Activated B cell treated with CpG ODN at 0.5 μM for 24 hours (primary cell): ENCODE data around the gene AMN. TPM values are rescaled to one million over a fixed set of nuclear protein-coding genes. Genes with fewer than 3 reads are reported as not detected.

Source experiments
- ATAC-seq: fragments of 200-7000 bp; cut with Tn5 transposase; one replicate; pipeline ENCODE4 v1.10.0; 2021; ENCODE audit warnings: low read depth, mild to moderate bottlenecking, moderate library complexity
- CTCF ChIA-PET: fragments of 350-600 bp; sonication (Branson Sonifier 250); formaldehyde crosslinking; loops from one replicate; lab custom pipeline; 2021; ENCODE audit warnings: antibody characterized with exemption; lab: Charles Lee
- POLR2A ChIA-PET: fragments of 350-600 bp; sonication (Branson Sonifier 250); formaldehyde crosslinking; loops from one replicate; lab custom pipeline; 2021; ENCODE audit warnings: antibody characterized with exemption; lab: Charles Lee
- DNase-seq: peaks from one replicate; pipeline ENCODE4 v3.0.0; 2022
- H3K27ac Mint-ChIP-seq: one replicate; pipeline ENCODE4 v1.8.0; 2020; ENCODE audit warnings: mixed read lengths
- H3K27me3 Mint-ChIP-seq: one replicate; pipeline ENCODE4 v1.8.0; 2021; ENCODE audit warnings: mixed read lengths
- H3K36me3 Mint-ChIP-seq: one replicate; pipeline ENCODE4 v1.8.0; 2021; ENCODE audit warnings: low read depth, mixed read lengths
- H3K4me1 Mint-ChIP-seq: one replicate; pipeline ENCODE4 v1.8.0; 2021; ENCODE audit warnings: mixed read lengths
- H3K4me3 Mint-ChIP-seq: one replicate; pipeline ENCODE4 v1.8.0; 2020; ENCODE audit warnings: mild to moderate bottlenecking, mixed read lengths
- H3K9me3 Mint-ChIP-seq: one replicate; pipeline ENCODE4 v1.8.0; 2020; ENCODE audit warnings: mixed read lengths
- intact Hi-C: fragments of 100-400 bp; cut with micrococcal nuclease; formaldehyde crosslinking; loops from one replicate; pipeline ENCODE4 v1.15.1; 2024
- total RNA-seq: library from RNA; stranded (reverse); gene quantifications from 2 replicates; pipeline ENCODE4 v1.2.3, GENCODE V29; 2022
- TF ChIP-seq, protein P1 (sequence below): fragments of 200-600 bp; IDR thresholded peaks from one replicate; pipeline ENCODE4 v1.8.0; 2022; ENCODE audit warnings: antibody characterized with exemption, mild to moderate bottlenecking

AMN gene
- total RNA-seq, 1 donor from 2014 or later, result 4.4 TPM

DNA sequence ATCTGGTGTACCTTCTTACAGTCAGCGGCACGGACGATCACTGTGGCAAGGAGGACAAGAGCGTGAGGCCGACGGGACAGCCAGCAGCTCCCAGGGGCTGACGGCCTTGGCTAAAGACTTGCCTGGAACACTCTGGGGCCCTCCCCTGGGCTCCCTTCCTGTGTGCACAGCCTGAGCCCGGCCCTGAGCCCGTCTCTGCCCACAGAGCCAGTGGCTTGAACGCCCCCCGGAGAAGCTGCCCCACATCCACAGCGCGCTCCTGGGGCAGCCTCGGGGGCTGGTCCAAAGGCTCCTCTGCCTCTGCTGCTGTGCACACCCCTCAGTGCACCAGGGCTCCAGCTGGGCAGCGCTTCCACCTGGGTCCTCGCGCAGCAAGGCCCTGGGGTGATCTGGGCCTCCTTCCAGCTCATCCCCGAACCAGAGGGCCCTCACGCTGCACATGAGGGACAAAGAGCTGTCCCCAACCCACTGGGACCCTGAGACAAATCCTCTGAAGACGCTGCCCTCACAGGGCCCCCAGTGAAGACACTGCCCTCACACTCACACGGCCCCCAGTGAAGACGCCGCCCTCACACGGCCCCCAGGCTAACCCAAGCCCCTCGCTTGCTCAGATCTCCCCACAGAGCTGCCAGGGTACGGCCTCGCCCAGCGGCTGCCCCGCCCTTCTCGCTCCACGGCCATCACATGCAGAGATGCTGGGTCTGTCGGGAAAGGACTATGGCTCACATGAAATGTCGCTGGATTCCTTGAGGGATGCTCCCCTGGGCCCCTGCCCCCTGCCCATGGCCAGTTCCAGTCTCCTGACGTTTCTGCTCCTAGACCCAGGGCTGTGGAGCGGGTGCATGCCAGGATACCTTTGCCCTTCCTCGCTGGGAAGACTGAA is 22.2 kb downstream of the AMN start:
- POLR2A ChIA-PET, result no interaction called here

DNA sequence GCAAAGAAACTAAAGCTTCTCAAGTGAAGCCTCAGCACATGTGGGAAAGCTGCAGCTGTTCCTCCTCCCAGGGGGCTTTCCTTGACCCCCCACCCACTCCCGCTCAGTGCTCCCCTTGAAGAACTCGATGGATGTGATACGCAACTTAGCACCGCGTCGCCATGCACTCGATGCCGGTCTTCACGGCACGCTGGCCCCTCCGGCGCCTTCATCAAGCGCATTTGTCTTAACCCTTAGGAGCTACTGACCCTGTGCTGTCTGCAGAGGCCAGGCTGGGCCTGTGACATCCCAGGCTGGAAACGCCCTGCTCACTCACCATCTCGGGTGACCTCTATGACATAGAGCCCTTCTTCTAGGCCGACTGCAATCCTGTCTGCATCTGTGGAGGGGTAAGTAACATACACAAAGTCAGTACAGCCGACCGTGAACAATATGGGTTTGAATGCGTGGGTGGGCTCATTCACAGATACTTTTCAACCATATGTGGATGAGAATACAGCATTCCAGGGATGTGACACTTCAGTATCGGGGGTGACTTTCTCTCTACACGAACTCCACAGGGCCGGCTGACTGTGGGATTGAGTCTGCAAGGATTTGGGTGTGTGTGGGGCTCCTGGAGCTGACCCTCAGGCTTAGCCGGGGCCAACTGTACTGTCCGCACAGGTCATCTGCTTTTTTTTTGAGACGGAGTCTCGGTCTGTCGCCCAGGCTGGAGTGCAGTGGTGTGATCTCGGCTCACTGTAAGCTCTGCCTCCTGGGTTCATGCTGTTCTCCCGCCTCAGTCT is 23.1 kb downstream of the AMN start:
- intact Hi-C loops, result no loop called here
- Mint-ChIP-seq H3K4me3 (no peak overlapping the region), H3K4me1 (peaks cover 45% of the 10 kb centered on the region), H3K27me3 (no peaks in the 10 kb centered on the region), H3K36me3 (peaks cover 56% of the 10 kb centered on the region), H3K9me3 (no peaks in the 10 kb centered on the region), H3K27ac (peak overlapping the region; percentile 50)
- DNase-seq, result no peak
- TF ChIP-seq, protein P1, sequence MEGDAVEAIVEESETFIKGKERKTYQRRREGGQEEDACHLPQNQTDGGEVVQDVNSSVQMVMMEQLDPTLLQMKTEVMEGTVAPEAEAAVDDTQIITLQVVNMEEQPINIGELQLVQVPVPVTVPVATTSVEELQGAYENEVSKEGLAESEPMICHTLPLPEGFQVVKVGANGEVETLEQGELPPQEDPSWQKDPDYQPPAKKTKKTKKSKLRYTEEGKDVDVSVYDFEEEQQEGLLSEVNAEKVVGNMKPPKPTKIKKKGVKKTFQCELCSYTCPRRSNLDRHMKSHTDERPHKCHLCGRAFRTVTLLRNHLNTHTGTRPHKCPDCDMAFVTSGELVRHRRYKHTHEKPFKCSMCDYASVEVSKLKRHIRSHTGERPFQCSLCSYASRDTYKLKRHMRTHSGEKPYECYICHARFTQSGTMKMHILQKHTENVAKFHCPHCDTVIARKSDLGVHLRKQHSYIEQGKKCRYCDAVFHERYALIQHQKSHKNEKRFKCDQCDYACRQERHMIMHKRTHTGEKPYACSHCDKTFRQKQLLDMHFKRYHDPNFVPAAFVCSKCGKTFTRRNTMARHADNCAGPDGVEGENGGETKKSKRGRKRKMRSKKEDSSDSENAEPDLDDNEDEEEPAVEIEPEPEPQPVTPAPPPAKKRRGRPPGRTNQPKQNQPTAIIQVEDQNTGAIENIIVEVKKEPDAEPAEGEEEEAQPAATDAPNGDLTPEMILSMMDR, result no peak
- ChIA-PET POLR2A (no interaction called here), CTCF (no interaction called here)
- ATAC-seq, result no peak

More for the DNA sequence above, 22.2 kb downstream of the AMN start:
- H3K9me3 Mint-ChIP-seq, result no peaks in the 10 kb centered on the region
- H3K4me3 Mint-ChIP-seq, result no peak overlapping the region
- no peak for DNase-seq
- TF ChIP-seq, protein P1, result no peak
- H3K4me1 Mint-ChIP-seq, result peaks cover 41% of the 10 kb centered on the region
- H3K36me3 Mint-ChIP-seq, result peaks cover 57% of the 10 kb centered on the region
- no peak overlapping the region for H3K27ac Mint-ChIP-seq
- H3K27me3 Mint-ChIP-seq, result no peaks in the 10 kb centered on the region
- ATAC-seq, result no peak
- CTCF ChIA-PET, result no interaction called here
- intact Hi-C loops, result no loop called here

- TF ChIP-seq, protein P1, result no peak
- intact Hi-C loops, result no loop called here
- no peak for DNase-seq
- no peaks in the 10 kb centered on the region for H3K9me3 Mint-ChIP-seq
- H3K27me3 Mint-ChIP-seq, result no peaks in the 10 kb centered on the region
- peak overlapping the region; percentile 77 for H3K27ac Mint-ChIP-seq
- ChIA-PET POLR2A (interaction anchor here (1.0 kb wide), 2 partner anchors 16 to 46 kb away, joined by 3 read pairs; no protein-coding TSS in a partner anchor), CTCF (no interaction called here)
- H3K36me3 Mint-ChIP-seq, result peaks cover 64% of the 10 kb centered on the region
- ATAC-seq, result no peak
- H3K4me3 Mint-ChIP-seq, result no peak overlapping the region
- H3K4me1 Mint-ChIP-seq, result peaks cover 32% of the 10 kb centered on the region
These were observed 25.0 kb downstream of the AMN start for GRCh38 chr14:102947321-102948103.

- H3K4me3 Mint-ChIP-seq, result peak overlapping the region; percentile 20
- peaks cover 32% of the 10 kb centered on the region for H3K4me1 Mint-ChIP-seq
- CTCF ChIA-PET, result no interaction called here
- DNase-seq (no peak), ATAC-seq (no peak)
- peak overlapping the region; percentile 65 for H3K27ac Mint-ChIP-seq
- POLR2A ChIA-PET, result interaction anchor here (1.2 kb wide), 1 partner anchor 51 kb away, joined by 3 read pairs; no protein-coding TSS in a partner anchor
- peaks cover 66% of the 10 kb centered on the region for H3K36me3 Mint-ChIP-seq
- no peaks in the 10 kb centered on the region for H3K27me3 Mint-ChIP-seq
- H3K9me3 Mint-ChIP-seq, result no peaks in the 10 kb centered on the region
- intact Hi-C loops, result loop anchor here (1.0 kb wide), 2 partner anchors 20 to 47 kb away; no protein-coding TSS in a partner anchor
- TF ChIP-seq, protein P1, result no peak
These were observed 26.2 kb downstream of the AMN start for GRCh38 chr14:102948698-102949061.
